ENCODE data around the gene NIPSNAP2.
"Not testable (repeated sequence)": the region's sequence is repeated elsewhere in the genome, so short reads cannot be mapped to it uniquely, and the experiment has no call there.

DNA sequence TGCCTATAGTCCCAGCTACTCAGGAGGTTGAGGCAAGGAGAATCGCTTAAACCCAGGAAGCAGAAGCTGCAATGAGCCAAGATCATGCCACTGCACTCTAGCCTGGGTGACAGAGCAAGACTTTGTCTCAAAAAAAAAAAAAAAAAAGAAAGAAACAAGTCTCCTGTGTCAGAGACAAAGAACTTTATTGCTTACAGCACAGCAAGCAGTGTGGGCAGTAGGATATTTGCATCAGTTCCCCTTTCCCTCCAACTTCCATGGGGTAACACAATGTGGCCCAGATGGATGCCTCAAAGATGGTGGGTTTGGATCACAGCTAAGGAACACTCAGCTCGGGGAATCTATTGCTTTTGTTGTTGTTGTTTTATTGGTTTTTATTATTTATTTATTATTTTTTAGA lies 81.4 kb downstream of the NIPSNAP2 start:
- TF ChIP-seq, protein P1, sequence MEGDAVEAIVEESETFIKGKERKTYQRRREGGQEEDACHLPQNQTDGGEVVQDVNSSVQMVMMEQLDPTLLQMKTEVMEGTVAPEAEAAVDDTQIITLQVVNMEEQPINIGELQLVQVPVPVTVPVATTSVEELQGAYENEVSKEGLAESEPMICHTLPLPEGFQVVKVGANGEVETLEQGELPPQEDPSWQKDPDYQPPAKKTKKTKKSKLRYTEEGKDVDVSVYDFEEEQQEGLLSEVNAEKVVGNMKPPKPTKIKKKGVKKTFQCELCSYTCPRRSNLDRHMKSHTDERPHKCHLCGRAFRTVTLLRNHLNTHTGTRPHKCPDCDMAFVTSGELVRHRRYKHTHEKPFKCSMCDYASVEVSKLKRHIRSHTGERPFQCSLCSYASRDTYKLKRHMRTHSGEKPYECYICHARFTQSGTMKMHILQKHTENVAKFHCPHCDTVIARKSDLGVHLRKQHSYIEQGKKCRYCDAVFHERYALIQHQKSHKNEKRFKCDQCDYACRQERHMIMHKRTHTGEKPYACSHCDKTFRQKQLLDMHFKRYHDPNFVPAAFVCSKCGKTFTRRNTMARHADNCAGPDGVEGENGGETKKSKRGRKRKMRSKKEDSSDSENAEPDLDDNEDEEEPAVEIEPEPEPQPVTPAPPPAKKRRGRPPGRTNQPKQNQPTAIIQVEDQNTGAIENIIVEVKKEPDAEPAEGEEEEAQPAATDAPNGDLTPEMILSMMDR (IDR thresholded peaks at IDR 0.05 in 2 of 3, conservative IDR thresholded peaks at IDR 0.05 in 1 of 3; ENCODE audit: control insufficient read depth in 2 of 3, extremely low read depth in 1 of 3, insufficient read depth in 1 of 3, low read depth in 3 of 3, low read length in 3 of 3), result not testable (repeated sequence)
- TF ChIP-seq EZH2 (IDR thresholded peaks at IDR 0.05; ENCODE audit: borderline replicate concordance, control insufficient read depth, low read depth, low read length); SREBF2 (IDR thresholded peaks at IDR 0.05; ENCODE audit: low read length); EP300 (IDR thresholded peaks at IDR 0.05; ENCODE audit: borderline replicate concordance in 1 of 2, control insufficient read depth in 1 of 2, low read depth in 2 of 2, low read length in 2 of 2); SPI1 (IDR thresholded peaks at IDR 0.05; ENCODE audit: borderline replicate concordance, insufficient read depth, low read depth, low read length); FOS (IDR thresholded peaks at IDR 0.05; ENCODE audit: borderline replicate concordance, extremely low read depth, insufficient read length); SUZ12 (IDR thresholded peaks at IDR 0.05; ENCODE audit: unreplicated experiment): not testable (repeated sequence)
- TF ChIP-seq, protein P2, sequence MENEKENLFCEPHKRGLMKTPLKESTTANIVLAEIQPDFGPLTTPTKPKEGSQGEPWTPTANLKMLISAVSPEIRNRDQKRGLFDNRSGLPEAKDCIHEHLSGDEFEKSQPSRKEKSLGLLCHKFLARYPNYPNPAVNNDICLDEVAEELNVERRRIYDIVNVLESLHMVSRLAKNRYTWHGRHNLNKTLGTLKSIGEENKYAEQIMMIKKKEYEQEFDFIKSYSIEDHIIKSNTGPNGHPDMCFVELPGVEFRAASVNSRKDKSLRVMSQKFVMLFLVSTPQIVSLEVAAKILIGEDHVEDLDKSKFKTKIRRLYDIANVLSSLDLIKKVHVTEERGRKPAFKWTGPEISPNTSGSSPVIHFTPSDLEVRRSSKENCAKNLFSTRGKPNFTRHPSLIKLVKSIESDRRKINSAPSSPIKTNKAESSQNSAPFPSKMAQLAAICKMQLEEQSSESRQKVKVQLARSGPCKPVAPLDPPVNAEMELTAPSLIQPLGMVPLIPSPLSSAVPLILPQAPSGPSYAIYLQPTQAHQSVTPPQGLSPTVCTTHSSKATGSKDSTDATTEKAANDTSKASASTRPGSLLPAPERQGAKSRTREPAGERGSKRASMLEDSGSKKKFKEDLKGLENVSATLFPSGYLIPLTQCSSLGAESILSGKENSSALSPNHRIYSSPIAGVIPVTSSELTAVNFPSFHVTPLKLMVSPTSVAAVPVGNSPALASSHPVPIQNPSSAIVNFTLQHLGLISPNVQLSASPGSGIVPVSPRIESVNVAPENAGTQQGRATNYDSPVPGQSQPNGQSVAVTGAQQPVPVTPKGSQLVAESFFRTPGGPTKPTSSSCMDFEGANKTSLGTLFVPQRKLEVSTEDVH (IDR thresholded peaks at IDR 0.05; ENCODE audit: low read depth, partially characterized antibody), result not testable (repeated sequence)
